Uterus (tissue), 2 donors: Measurements from ENCODE around the gene RMND1.

Source experiments
- POLR2A ChIP-seq, 2 donors: fragments of 450-650 bp; IDR thresholded peaks; one replicate each; pipeline ENCODE4 v1.6.1; 2016; ENCODE audit warnings: antibody characterized with exemption in 2 of 2, mild to moderate bottlenecking in 1 of 2, moderate library complexity in 1 of 2
- TF ChIP-seq, protein P1 (sequence below), 4 experiments: fragments of 200-600 bp in 2 of 4; fragments of 450-650 bp in 2 of 4; sonication (generic) in 2 of 4; IDR thresholded peaks; one replicate each; pipeline ENCODE4 v1.5.1; 2016 to 2019; ENCODE audit warnings: antibody characterized with exemption in 4 of 4, mild to moderate bottlenecking in 2 of 4, moderate library complexity in 1 of 4

- TF ChIP-seq, protein P1, sequence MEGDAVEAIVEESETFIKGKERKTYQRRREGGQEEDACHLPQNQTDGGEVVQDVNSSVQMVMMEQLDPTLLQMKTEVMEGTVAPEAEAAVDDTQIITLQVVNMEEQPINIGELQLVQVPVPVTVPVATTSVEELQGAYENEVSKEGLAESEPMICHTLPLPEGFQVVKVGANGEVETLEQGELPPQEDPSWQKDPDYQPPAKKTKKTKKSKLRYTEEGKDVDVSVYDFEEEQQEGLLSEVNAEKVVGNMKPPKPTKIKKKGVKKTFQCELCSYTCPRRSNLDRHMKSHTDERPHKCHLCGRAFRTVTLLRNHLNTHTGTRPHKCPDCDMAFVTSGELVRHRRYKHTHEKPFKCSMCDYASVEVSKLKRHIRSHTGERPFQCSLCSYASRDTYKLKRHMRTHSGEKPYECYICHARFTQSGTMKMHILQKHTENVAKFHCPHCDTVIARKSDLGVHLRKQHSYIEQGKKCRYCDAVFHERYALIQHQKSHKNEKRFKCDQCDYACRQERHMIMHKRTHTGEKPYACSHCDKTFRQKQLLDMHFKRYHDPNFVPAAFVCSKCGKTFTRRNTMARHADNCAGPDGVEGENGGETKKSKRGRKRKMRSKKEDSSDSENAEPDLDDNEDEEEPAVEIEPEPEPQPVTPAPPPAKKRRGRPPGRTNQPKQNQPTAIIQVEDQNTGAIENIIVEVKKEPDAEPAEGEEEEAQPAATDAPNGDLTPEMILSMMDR (IDR thresholded peaks at IDR 0.05), result no peak
- no peak for TF ChIP-seq POLR2A (IDR thresholded peaks at IDR 0.05)
Observed at GRCh38 chr6:151478670-151479069, 26.7 kb upstream of the RMND1 start.
